ENCODE results near the gene DDX52. TPM values are rescaled to one million over a fixed set of nuclear protein-coding genes. Genes with fewer than 3 reads are reported as not detected.

The DDX52 gene
- total and polyA plus RNA-seq, 9 donors = 14.4 to 21.2 (median 17.6) TPM

GRCh38 chr17:37567538-37567937, 75.7 kb downstream of the DDX52 start:
- peaks cover 41% of the 10 kb centered on the region for H3K36me3 ChIP-seq (ENCODE audit: control insufficient read depth, insufficient read depth, low read length)
- H3K4me1 ChIP-seq (ENCODE audit: control insufficient read depth, insufficient read depth, low read length) = no peaks in the 10 kb centered on the region
- H3K27ac ChIP-seq (ENCODE audit: low read length) = no peak overlapping the region
- no peak overlapping the region for H3K4me3 ChIP-seq (ENCODE audit: low read length)
- H3K9me3 ChIP-seq (replicated peaks; ENCODE audit: control insufficient read depth, low read depth, low read length) = no peaks in the 10 kb centered on the region
- peak; percentile 20 for DNase-seq
- no CpG with 5 or more reads among the region's 4 CpGs for WGBS (ENCODE audit: insufficient coverage)
- no peaks in the 10 kb centered on the region for H3K27me3 ChIP-seq (ENCODE audit: control insufficient read depth, insufficient read depth, low read length)

- WGBS (ENCODE audit: insufficient coverage) = 100% methylated on average over 1 of the region's 2 CpGs
- H3K27me3 ChIP-seq (ENCODE audit: control insufficient read depth, insufficient read depth, low read length) = no peaks in the 10 kb centered on the region
- H3K4me1 ChIP-seq (ENCODE audit: control insufficient read depth, insufficient read depth, low read length) = no peaks in the 10 kb centered on the region
- no peaks in the 10 kb centered on the region for H3K9me3 ChIP-seq (replicated peaks; ENCODE audit: control insufficient read depth, low read depth, low read length)
- H3K4me3 ChIP-seq (ENCODE audit: low read length) = no peak overlapping the region
- no peak overlapping the region for H3K27ac ChIP-seq (ENCODE audit: low read length)
- DNase-seq = no peak
- peaks cover 41% of the 10 kb centered on the region for H3K36me3 ChIP-seq (ENCODE audit: control insufficient read depth, insufficient read depth, low read length)
Measured at GRCh38 chr17:37567137-37567536, 76.1 kb downstream of the DDX52 start.

GRCh38 chr17:37564252-37564651, 79.0 kb downstream of the DDX52 start:
- no peak for DNase-seq
- H3K36me3 ChIP-seq (ENCODE audit: control insufficient read depth, insufficient read depth, low read length) = peaks cover 42% of the 10 kb centered on the region
- no peaks in the 10 kb centered on the region for H3K4me1 ChIP-seq (ENCODE audit: control insufficient read depth, insufficient read depth, low read length)
- no peaks in the 10 kb centered on the region for H3K9me3 ChIP-seq (replicated peaks; ENCODE audit: control insufficient read depth, low read depth, low read length)
- WGBS (ENCODE audit: insufficient coverage) = 93% methylated on average over 3 of the region's 3 CpGs
- H3K4me3 ChIP-seq (ENCODE audit: low read length) = no peak overlapping the region
- no peak overlapping the region for H3K27ac ChIP-seq (ENCODE audit: low read length)
- no peaks in the 10 kb centered on the region for H3K27me3 ChIP-seq (ENCODE audit: control insufficient read depth, insufficient read depth, low read length)

DNA sequence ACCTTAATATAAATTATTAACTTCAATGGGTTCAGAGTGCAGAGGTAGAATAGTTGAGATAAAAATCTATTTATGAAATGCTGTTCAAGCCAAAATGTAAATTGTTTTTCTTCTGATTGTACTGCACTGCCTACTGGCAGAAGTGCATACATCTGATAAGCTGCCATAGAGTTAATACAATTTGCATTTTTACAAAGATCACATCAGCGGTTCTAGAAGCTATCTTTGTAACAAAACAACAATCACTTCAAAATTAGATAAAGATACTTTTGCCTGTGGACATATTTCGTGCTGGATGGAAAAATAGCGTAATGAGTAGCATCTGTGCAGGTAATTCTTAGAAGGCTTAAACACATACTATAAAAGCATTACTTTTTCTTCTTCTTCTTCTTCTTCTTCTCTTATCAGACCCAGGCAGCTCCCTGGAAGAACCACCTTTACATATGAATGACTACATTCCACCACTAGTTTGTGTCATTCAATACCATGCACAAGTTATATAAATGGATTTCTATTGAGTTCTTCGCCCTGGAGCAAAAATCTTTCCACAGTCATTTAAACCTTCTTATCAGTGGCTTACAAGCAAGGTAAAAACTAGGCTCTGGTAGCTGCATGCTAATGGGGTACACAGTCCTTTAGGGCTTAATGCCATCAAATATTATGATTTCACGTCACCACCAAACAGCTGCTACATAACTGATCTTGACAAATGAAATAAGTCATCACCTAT, 81.1 kb downstream of the DDX52 start:
- H3K27ac ChIP-seq (ENCODE audit: low read length) = no peak overlapping the region
- H3K27me3 ChIP-seq (ENCODE audit: control insufficient read depth, insufficient read depth, low read length) = no peaks in the 10 kb centered on the region
- no peaks in the 10 kb centered on the region for H3K4me1 ChIP-seq (ENCODE audit: control insufficient read depth, insufficient read depth, low read length)
- no peak for DNase-seq
- peaks cover 34% of the 10 kb centered on the region for H3K36me3 ChIP-seq (ENCODE audit: control insufficient read depth, insufficient read depth, low read length)
- H3K4me3 ChIP-seq (ENCODE audit: low read length) = no peak overlapping the region
- no peaks in the 10 kb centered on the region for H3K9me3 ChIP-seq (replicated peaks; ENCODE audit: control insufficient read depth, low read depth, low read length)
- no CpG with 5 or more reads among the region's 5 CpGs for WGBS (ENCODE audit: insufficient coverage)

Other genes starting within 250 kb of the DDX52 start
- 26.8 TPM for gene ACACA, start 236.6 kb downstream of the DDX52 start, total RNA-seq
- 10 to 100 TPM; 18.1 to 38.0 (median 23.9) TPM for gene ACACA, start 236.6 kb downstream of the DDX52 start, polyA plus RNA-seq (ENCODE audit: insufficient read depth in 1 of 8, insufficient read length in 8 of 8, low replicate concordance in 1 of 8)
- gene TADA2A, start 236.6 kb downstream of the DDX52 start, total RNA-seq = 20.4 TPM
- 10 to 100 TPM; 16.2 to 20.7 (median 18.8) TPM for gene TADA2A, start 236.6 kb downstream of the DDX52 start, polyA plus RNA-seq (ENCODE audit: insufficient read depth in 1 of 8, insufficient read length in 8 of 8, low replicate concordance in 1 of 8)
- gene DUSP14, start 153.6 kb downstream of the DDX52 start, total RNA-seq = 13.3 TPM
- 10 to 100 TPM; 10.4 to 14.1 (median 12.8) TPM for gene DUSP14, start 153.6 kb downstream of the DDX52 start, polyA plus RNA-seq (ENCODE audit: insufficient read depth in 1 of 8, insufficient read length in 8 of 8, low replicate concordance in 1 of 8)
- gene SYNRG, start 34.0 kb downstream of the DDX52 start, total RNA-seq = 14.5 TPM
- 10 to 100 TPM; 16.3 to 27.2 (median 23.0) TPM for gene SYNRG, start 34.0 kb downstream of the DDX52 start, polyA plus RNA-seq (ENCODE audit: insufficient read depth in 1 of 8, insufficient read length in 8 of 8, low replicate concordance in 1 of 8)
- not detected for gene HNF1B, start 101.6 kb upstream of the DDX52 start, total RNA-seq
- 1 to 10 TPM in 1 of 8 donors, under 1 TPM in 2, not detected in 5; 0.09 to 2.4 (median 0.23) TPM for gene HNF1B, start 101.6 kb upstream of the DDX52 start, polyA plus RNA-seq (ENCODE audit: insufficient read depth in 1 of 8, insufficient read length in 8 of 8, low replicate concordance in 1 of 8)

All from muscle of leg (tissue), 11 donors.